HepG2 (cell line): ENCODE measurements around the gene TP53TG5. TPM values are rescaled to one million over a fixed set of nuclear protein-coding genes. Genes with fewer than 3 reads are reported as not detected.

Experiments
- CEBPZ ChIP-seq: IDR thresholded peaks from 2 replicates; pipeline ENCODE4 v1.6.1; 2012; ENCODE audit warnings: low read length, improper control_type of control experiment
- CENPBD1 ChIP-seq: sonication (generic); formaldehyde crosslinking; IDR thresholded peaks from 2 replicates; pipeline ENCODE4 v1.8.0; 2022; ENCODE audit warnings: missing genetic modification reagents, low read depth, mild to moderate bottlenecking, borderline replicate concordance
- EED ChIP-seq: sonication (generic); formaldehyde crosslinking; IDR thresholded peaks from 2 replicates; pipeline ENCODE4 v1.5.0; 2020; ENCODE audit warnings: mild to moderate bottlenecking, missing genetic modification reagents
- ETS1 ChIP-seq: sonication (generic); formaldehyde crosslinking; IDR thresholded peaks from 2 replicates; pipeline ENCODE4 v1.4.0; 2020; ENCODE audit warnings: missing genetic modification reagents
- HNF1A ChIP-seq, 2 experiments: sonication (generic) in 1 of 2; formaldehyde crosslinking in 1 of 2; IDR thresholded peaks; 2 replicates each; pipeline versions ENCODE4 v1.4.0 to v1.6.1; 2016 to 2020; ENCODE audit warnings: borderline replicate concordance in 1 of 2, low read depth in 1 of 2, mild to moderate bottlenecking in 1 of 2, missing genetic modification reagents in 1 of 2
- IRF9 ChIP-seq: sonication (generic); formaldehyde crosslinking; IDR thresholded peaks from 2 replicates; pipeline ENCODE4 v1.8.0; 2022; ENCODE audit warnings: missing genetic modification reagents, mild to moderate bottlenecking, borderline replicate concordance
- RBM39 ChIP-seq: fragments of 200-400 bp; formaldehyde crosslinking; IDR thresholded peaks from one replicate; pipeline ENCODE4 v1.6.1; 2018; ENCODE audit warnings: antibody characterized with exemption, mild to moderate bottlenecking, low read depth, low read length; ENCODE audit not compliant: poor library complexity, severe bottlenecking
- SNAI1 ChIP-seq: sonication (generic); formaldehyde crosslinking; IDR thresholded peaks from 2 replicates; pipeline ENCODE4 v1.5.0; 2020; ENCODE audit warnings: mild to moderate bottlenecking, missing genetic modification reagents, borderline replicate concordance
- ZNF431 ChIP-seq: sonication (generic); formaldehyde crosslinking; IDR thresholded peaks from 2 replicates; pipeline ENCODE4 v1.9.0; 2022; ENCODE audit warnings: missing genetic modification reagents, low read depth, mild to moderate bottlenecking, borderline replicate concordance
- ZNF451 ChIP-seq: sonication (generic); formaldehyde crosslinking; IDR thresholded peaks from 2 replicates; pipeline ENCODE4 v1.5.0; 2020; ENCODE audit warnings: mild to moderate bottlenecking, missing genetic modification reagents
- ZNF546 ChIP-seq: sonication (generic); formaldehyde crosslinking; conservative IDR thresholded peaks from 2 replicates; pipeline ENCODE4 v1.8.1; 2023; ENCODE audit warnings: mild to moderate bottlenecking, missing genetic modification reagents
- ZNF563 ChIP-seq: sonication (generic); formaldehyde crosslinking; IDR thresholded peaks from 2 replicates; pipeline ENCODE4 v1.8.0; 2022; ENCODE audit warnings: mild to moderate bottlenecking, moderate library complexity, missing genetic modification reagents
- ZNF577 ChIP-seq: sonication (generic); formaldehyde crosslinking; IDR thresholded peaks from 2 replicates; pipeline ENCODE4 v1.4.0; 2020; ENCODE audit warnings: mild to moderate bottlenecking, low read depth, missing genetic modification reagents, borderline replicate concordance
- ZNF639 ChIP-seq: conservative IDR thresholded peaks from 2 replicates; pipeline ENCODE4 v1.6.1; 2018; ENCODE audit warnings: missing genetic modification reagents
- ZNF768 ChIP-seq: sonication (generic); formaldehyde crosslinking; IDR thresholded peaks from 2 replicates; pipeline ENCODE4 v1.4.0; 2020; ENCODE audit warnings: missing genetic modification reagents
- ZNF790 ChIP-seq: sonication (generic); formaldehyde crosslinking; IDR thresholded peaks from 2 replicates; pipeline ENCODE4 v1.8.0; 2022; ENCODE audit warnings: missing genetic modification reagents, mild to moderate bottlenecking, borderline replicate concordance
- polyA plus RNA-seq, 8 experiments: library from polyadenylated mRNA; depleted of rRNA in 3 of 8; stranded (reverse) in 7 of 8; unstranded in 1 of 8; fragments of >200 nt; fragmentation: Illumina TruSeq in 4 of 8; extraction: Trizol in 4 of 8; gene quantifications; 2 replicates each; pipeline versions ENCODE4 v1.2.1 to v1.2.3, GENCODE V29; 2011 to 2016; ENCODE audit warnings: low read depth in 4 of 8, missing spikeins in 1 of 8, mixed read lengths in 1 of 8; ENCODE audit not compliant: insufficient read depth in 1 of 8
- total RNA-seq, 5 experiments: library from RNA; depleted of rRNA; stranded (reverse); fragments of >200 nt; fragmentation: Illumina TruSeq; extraction: Trizol; gene quantifications; 2 replicates each; pipeline ENCODE4 v1.2.3, GENCODE V29; 2016; ENCODE audit warnings: low read depth in 1 of 5

The TP53TG5 gene
- total and polyA plus RNA-seq, 2 of the 13 experiments (the other 11 are each of a cell fraction or from before 2014, with no cell fraction given): 0.11 TPM; not detected in 1

- no peak for TF ChIP-seq ZNF639
- TF ChIP-seq CENPBD1 (CRISPR knock-in tag): no peak
- TF ChIP-seq IRF9 (CRISPR knock-in tag): no peak
- no peak for TF ChIP-seq ZNF577
- no peak for TF ChIP-seq ETS1 (CRISPR knock-in tag)
- TF ChIP-seq ZNF431: no peak
- TF ChIP-seq CEBPZ: no peak
- TF ChIP-seq ZNF790 (CRISPR knock-in tag): no peak
- 0 out of 2 replicates have a peak, but pooled peaks have one; percentile 38 for TF ChIP-seq ZNF563
- no peak for TF ChIP-seq ZNF546 (CRISPR knock-in tag)
- TF ChIP-seq RBM39: no peak
- no peak for TF ChIP-seq ZNF768 (CRISPR knock-in tag)
- 0 out of 2 replicates have a peak, but pooled peaks have one; percentile 18 for TF ChIP-seq SNAI1 (CRISPR knock-in tag)
- no peak for TF ChIP-seq ZNF451 (CRISPR knock-in tag)
- TF ChIP-seq HNF1A (IDR thresholded peaks at IDR 0.05; ENCODE audit: low read depth): peak; percentile 15
- TF ChIP-seq HNF1A (CRISPR knock-in tag; IDR thresholded peaks at IDR 0.05; ENCODE audit: borderline replicate concordance): no peak; the same call in 1 of the 2 replicates
- TF ChIP-seq EED (CRISPR knock-in tag): no peak
These were observed 34.5 kb downstream of the TP53TG5 start (continued) for GRCh38 chr20:45343532-45344167.
